ENCODE results near the gene LARGE2. TPM values are rescaled to one million over a fixed set of nuclear protein-coding genes. Genes with fewer than 3 reads are reported as not detected.

LARGE2 gene
- total RNA-seq, 1 donor from 2014 or later = not detected

- H3K27ac Mint-ChIP-seq = no peak overlapping the region
- H3K9me3 Mint-ChIP-seq = no peaks in the 10 kb centered on the region
- H3K36me3 Mint-ChIP-seq (ENCODE audit: low read depth) = peaks cover 23% of the 10 kb centered on the region
- H3K4me3 Mint-ChIP-seq = no peak overlapping the region
- intact Hi-C loops (cut with micrococcal nuclease) = no loop called here
- DNase-seq (ENCODE audit: low spot score) = no peak
- no peaks in the 10 kb centered on the region for H3K4me1 Mint-ChIP-seq (ENCODE audit: low read depth)
- H3K27me3 Mint-ChIP-seq (ENCODE audit: insufficient read depth) = no peaks in the 10 kb centered on the region
These were observed 23.0 kb downstream of the LARGE2 start for GRCh38 chr11:45945397-45945999.

GRCh38 chr11:45947885-45948284 is 25.4 kb downstream of the LARGE2 start:
- Mint-ChIP-seq H3K27ac (no peak overlapping the region), H3K36me3 (ENCODE audit: low read depth) (peaks cover 24% of the 10 kb centered on the region), H3K9me3 (no peaks in the 10 kb centered on the region), H3K4me1 (ENCODE audit: low read depth) (no peaks in the 10 kb centered on the region), H3K4me3 (no peak overlapping the region), H3K27me3 (ENCODE audit: insufficient read depth) (no peaks in the 10 kb centered on the region)
- no peak for DNase-seq (ENCODE audit: low spot score)
- intact Hi-C loops (cut with micrococcal nuclease) = no loop called here

GRCh38 chr11:45948356-45948755 is 25.9 kb downstream of the LARGE2 start:
- intact Hi-C loops (cut with micrococcal nuclease) = no loop called here
- Mint-ChIP-seq H3K27me3 (ENCODE audit: insufficient read depth) (no peaks in the 10 kb centered on the region), H3K9me3 (no peaks in the 10 kb centered on the region), H3K36me3 (ENCODE audit: low read depth) (peaks cover 26% of the 10 kb centered on the region), H3K4me1 (ENCODE audit: low read depth) (no peaks in the 10 kb centered on the region), H3K4me3 (no peak overlapping the region), H3K27ac (no peak overlapping the region)
- DNase-seq (ENCODE audit: low spot score) = no peak

GRCh38 chr11:45949992-45950407 is 27.5 kb downstream of the LARGE2 start:
- Mint-ChIP-seq H3K4me3 (no peak overlapping the region), H3K4me1 (ENCODE audit: low read depth) (no peaks in the 10 kb centered on the region), H3K27ac (no peak overlapping the region), H3K27me3 (ENCODE audit: insufficient read depth) (no peaks in the 10 kb centered on the region), H3K36me3 (ENCODE audit: low read depth) (peaks cover 23% of the 10 kb centered on the region), H3K9me3 (no peaks in the 10 kb centered on the region)
- DNase-seq (ENCODE audit: low spot score) = no peak
- intact Hi-C loops (cut with micrococcal nuclease) = no loop called here

GRCh38 chr11:45959851-45960250 is 37.4 kb downstream of the LARGE2 start:
- no peak for DNase-seq (ENCODE audit: low spot score)
- Mint-ChIP-seq H3K9me3 (no peaks in the 10 kb centered on the region), H3K4me1 (ENCODE audit: low read depth) (no peaks in the 10 kb centered on the region), H3K27me3 (ENCODE audit: insufficient read depth) (no peaks in the 10 kb centered on the region), H3K4me3 (no peak overlapping the region), H3K27ac (no peak overlapping the region), H3K36me3 (ENCODE audit: low read depth) (peaks cover 22% of the 10 kb centered on the region)
- intact Hi-C loops (cut with micrococcal nuclease) = no loop called here

- H3K36me3 Mint-ChIP-seq (ENCODE audit: low read depth) = peaks cover 16% of the 10 kb centered on the region
- intact Hi-C loops (cut with micrococcal nuclease) = no loop called here
These were observed 38.1 kb downstream of the LARGE2 start for GRCh38 chr11:45960387-45961095.

GRCh38 chr11:45961751-45962240 is 39.3 kb downstream of the LARGE2 start:
- Mint-ChIP-seq H3K27ac (no peak overlapping the region), H3K27me3 (ENCODE audit: insufficient read depth) (no peaks in the 10 kb centered on the region), H3K36me3 (ENCODE audit: low read depth) (peaks cover 16% of the 10 kb centered on the region), H3K4me3 (no peak overlapping the region), H3K9me3 (no peaks in the 10 kb centered on the region), H3K4me1 (ENCODE audit: low read depth) (no peaks in the 10 kb centered on the region)
- no peak for DNase-seq (ENCODE audit: low spot score)
- intact Hi-C loops (cut with micrococcal nuclease) = no loop called here

More at GRCh38 chr11:45960387-45961095, 38.1 kb downstream of the LARGE2 start:
- Mint-ChIP-seq H3K4me1 (ENCODE audit: low read depth) (no peaks in the 10 kb centered on the region), H3K27me3 (ENCODE audit: insufficient read depth) (no peaks in the 10 kb centered on the region), H3K27ac (no peak overlapping the region), H3K9me3 (no peaks in the 10 kb centered on the region), H3K4me3 (no peak overlapping the region)
- DNase-seq (ENCODE audit: low spot score) = no peak

- no peaks in the 10 kb centered on the region for H3K27me3 Mint-ChIP-seq (ENCODE audit: insufficient read depth)
- H3K4me3 Mint-ChIP-seq = no peak overlapping the region
- H3K27ac Mint-ChIP-seq = no peak overlapping the region
- H3K9me3 Mint-ChIP-seq = no peaks in the 10 kb centered on the region
- intact Hi-C loops (cut with micrococcal nuclease) = loop anchor here (1.0 to 5.0 kb wide), 3 partner anchors 41 to 350 kb away; partner anchors contain the start of gene PHF21A
- DNase-seq (ENCODE audit: low spot score) = peak; percentile 38
- peaks cover 16% of the 10 kb centered on the region for H3K36me3 Mint-ChIP-seq (ENCODE audit: low read depth)
- H3K4me1 Mint-ChIP-seq (ENCODE audit: low read depth) = no peaks in the 10 kb centered on the region
These were observed 42.5 kb downstream of the LARGE2 start for GRCh38 chr11:45964911-45965389.

- Mint-ChIP-seq H3K27me3 (ENCODE audit: insufficient read depth) (no peaks in the 10 kb centered on the region), H3K4me3 (no peak overlapping the region), H3K36me3 (ENCODE audit: low read depth) (peaks cover 13% of the 10 kb centered on the region), H3K9me3 (no peaks in the 10 kb centered on the region), H3K27ac (no peak overlapping the region), H3K4me1 (ENCODE audit: low read depth) (peaks cover 4% of the 10 kb centered on the region)
- intact Hi-C loops (cut with micrococcal nuclease) = loop anchor here (5.0 kb wide), 1 partner anchor 155 kb away; the partner anchor contains the start of gene PHF21A
- DNase-seq (ENCODE audit: low spot score) = no peak
These were observed 45.0 kb downstream of the LARGE2 start for GRCh38 chr11:45967506-45967905.

- Mint-ChIP-seq H3K4me3 (no peak overlapping the region), H3K27me3 (ENCODE audit: insufficient read depth) (no peaks in the 10 kb centered on the region), H3K9me3 (no peaks in the 10 kb centered on the region), H3K36me3 (ENCODE audit: low read depth) (peaks cover 13% of the 10 kb centered on the region), H3K4me1 (ENCODE audit: low read depth) (peaks cover 4% of the 10 kb centered on the region), H3K27ac (no peak overlapping the region)
- no peak for DNase-seq (ENCODE audit: low spot score)
- intact Hi-C loops (cut with micrococcal nuclease) = loop anchor here (5.0 kb wide), 1 partner anchor 153 kb away; the partner anchor contains the start of gene PHF21A
These were observed 46.4 kb downstream of the LARGE2 start for GRCh38 chr11:45968901-45969300.

GRCh38 chr11:45973601-45974000 is 51.1 kb downstream of the LARGE2 start:
- DNase-seq (ENCODE audit: low spot score) = no peak
- Mint-ChIP-seq H3K27ac (no peak overlapping the region), H3K4me3 (no peak overlapping the region), H3K9me3 (no peaks in the 10 kb centered on the region), H3K4me1 (ENCODE audit: low read depth) (peaks cover 4% of the 10 kb centered on the region), H3K36me3 (ENCODE audit: low read depth) (peaks cover 13% of the 10 kb centered on the region), H3K27me3 (ENCODE audit: insufficient read depth) (no peaks in the 10 kb centered on the region)
- intact Hi-C loops (cut with micrococcal nuclease) = no loop called here

GRCh38 chr11:45974806-45975205 is 52.4 kb downstream of the LARGE2 start:
- intact Hi-C loops (cut with micrococcal nuclease) = no loop called here
- Mint-ChIP-seq H3K4me3 (no peak overlapping the region), H3K27ac (no peak overlapping the region), H3K4me1 (ENCODE audit: low read depth) (peaks cover 4% of the 10 kb centered on the region), H3K36me3 (ENCODE audit: low read depth) (peaks cover 12% of the 10 kb centered on the region), H3K9me3 (no peaks in the 10 kb centered on the region), H3K27me3 (ENCODE audit: insufficient read depth) (no peaks in the 10 kb centered on the region)
- DNase-seq (ENCODE audit: low spot score) = no peak

Data from activated T-helper 1 cell treated with anti-CD3 and anti-CD28 coated beads, Interleukin-12 subunit alpha, Interleukin-12 subunit beta, Interleukin-2, Interleukin-4 antibody, amounts not matched to agents 30 ng/mL and 10 ng/mL and 1 ng/mL, durations not matched to agents 14 hours and 24 hours and 36 hours (primary cell).